Prostate gland (tissue), 2 donors: ENCODE results near the gene SEMA3G.

Experiments
- POLR2A ChIP-seq: fragments of 450-650 bp; IDR thresholded peaks from one replicate; pipeline ENCODE4 v1.6.1; 2016; ENCODE audit warnings: antibody characterized with exemption, mild to moderate bottlenecking
- POLR2AphosphoS5 ChIP-seq: sonication (generic); formaldehyde crosslinking; IDR thresholded peaks from one replicate; pipeline ENCODE4 v1.6.1; 2017; ENCODE audit warnings: antibody characterized with exemption
- TF ChIP-seq, protein P1 (sequence below), 4 experiments: fragments of 200-600 bp in 2 of 4; fragments of 450-650 bp in 2 of 4; sonication (generic) in 2 of 4; IDR thresholded peaks; 1 replicate in 3 of 4; 2 replicates in 1 of 4; pipeline ENCODE4 v1.5.1; 2016 to 2019; ENCODE audit warnings: antibody characterized with exemption in 4 of 4, mild to moderate bottlenecking in 2 of 4, moderate library complexity in 2 of 4

DNA sequence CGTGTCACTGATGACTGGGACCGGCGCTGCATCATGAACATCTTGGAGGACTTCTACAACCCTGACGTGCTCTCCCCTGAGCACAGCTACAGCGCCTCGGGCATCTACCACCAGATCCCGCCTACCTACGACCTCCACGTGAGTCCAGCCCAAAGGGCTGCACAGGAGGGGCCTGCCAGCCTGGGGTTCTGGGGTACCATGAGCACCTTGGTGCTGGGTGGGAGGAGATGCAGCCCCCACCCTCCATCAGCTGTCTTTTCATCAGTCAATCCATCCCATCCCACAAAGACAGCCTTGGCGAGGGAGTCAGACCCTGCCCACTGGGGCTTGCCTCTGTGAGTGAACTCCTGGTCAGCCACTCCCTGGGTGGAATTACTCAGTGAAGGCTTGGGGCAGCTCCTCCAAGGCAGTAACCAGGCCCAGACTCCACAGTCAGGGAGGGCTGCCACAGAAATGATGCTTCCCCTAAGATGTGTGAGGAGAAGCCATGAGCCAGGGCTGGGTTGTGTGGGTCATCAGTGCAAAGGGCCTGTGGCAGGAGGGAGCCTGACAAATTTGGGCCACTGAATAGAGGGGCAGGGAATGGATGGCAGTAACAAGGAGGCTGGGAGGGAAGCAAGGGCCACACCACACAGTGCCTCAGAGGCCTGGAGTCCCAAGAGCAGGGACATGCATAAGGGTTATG is 47.9 kb downstream of the SEMA3G start:
- TF ChIP-seq, protein P1, sequence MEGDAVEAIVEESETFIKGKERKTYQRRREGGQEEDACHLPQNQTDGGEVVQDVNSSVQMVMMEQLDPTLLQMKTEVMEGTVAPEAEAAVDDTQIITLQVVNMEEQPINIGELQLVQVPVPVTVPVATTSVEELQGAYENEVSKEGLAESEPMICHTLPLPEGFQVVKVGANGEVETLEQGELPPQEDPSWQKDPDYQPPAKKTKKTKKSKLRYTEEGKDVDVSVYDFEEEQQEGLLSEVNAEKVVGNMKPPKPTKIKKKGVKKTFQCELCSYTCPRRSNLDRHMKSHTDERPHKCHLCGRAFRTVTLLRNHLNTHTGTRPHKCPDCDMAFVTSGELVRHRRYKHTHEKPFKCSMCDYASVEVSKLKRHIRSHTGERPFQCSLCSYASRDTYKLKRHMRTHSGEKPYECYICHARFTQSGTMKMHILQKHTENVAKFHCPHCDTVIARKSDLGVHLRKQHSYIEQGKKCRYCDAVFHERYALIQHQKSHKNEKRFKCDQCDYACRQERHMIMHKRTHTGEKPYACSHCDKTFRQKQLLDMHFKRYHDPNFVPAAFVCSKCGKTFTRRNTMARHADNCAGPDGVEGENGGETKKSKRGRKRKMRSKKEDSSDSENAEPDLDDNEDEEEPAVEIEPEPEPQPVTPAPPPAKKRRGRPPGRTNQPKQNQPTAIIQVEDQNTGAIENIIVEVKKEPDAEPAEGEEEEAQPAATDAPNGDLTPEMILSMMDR (IDR thresholded peaks at IDR 0.05): no peak
- TF ChIP-seq POLR2AphosphoS5 (no peak), POLR2A (no peak)
